DMS53 (cell line): ENCODE results near the gene CHD5.
"Not testable (repeated sequence)": the region's sequence is repeated elsewhere in the genome, so short reads cannot be mapped to it uniquely, and the experiment has no call there.

Source experiments
- DNase-seq: peaks from one replicate; lab custom pipeline; 2025; lab: John Stamatoyannopoulos, UW

CHD5 gene

DNA sequence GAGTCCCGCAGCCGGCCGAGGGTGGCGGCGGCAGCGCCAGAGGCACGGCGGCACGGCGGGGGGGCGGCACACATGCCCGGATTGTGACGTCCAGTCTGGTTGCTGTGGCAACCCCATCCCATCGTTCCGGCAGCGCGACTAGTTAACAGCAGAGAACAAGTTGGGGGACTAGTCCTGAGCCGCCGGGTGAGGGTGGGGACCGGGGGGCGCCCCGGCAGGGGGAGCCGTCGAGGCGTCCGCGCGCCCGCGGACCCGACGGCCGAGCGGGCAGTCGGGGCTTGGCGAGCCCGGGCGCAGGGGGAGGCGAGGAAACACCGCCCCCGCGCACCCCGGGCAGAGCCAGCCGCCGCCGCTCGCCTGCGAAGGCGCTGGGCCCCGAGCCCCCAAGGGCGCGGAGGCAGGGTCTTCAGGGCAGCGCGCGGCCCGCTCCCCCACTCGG is at the start of gene CHD5:
TSS of gene CHD5 (minus strand) at position 54 of the 439 bp plus-strand sequence. CDS start 298 bp downstream, outside the sequence.
- peak; percentile 46 for DNase-seq

DNA sequence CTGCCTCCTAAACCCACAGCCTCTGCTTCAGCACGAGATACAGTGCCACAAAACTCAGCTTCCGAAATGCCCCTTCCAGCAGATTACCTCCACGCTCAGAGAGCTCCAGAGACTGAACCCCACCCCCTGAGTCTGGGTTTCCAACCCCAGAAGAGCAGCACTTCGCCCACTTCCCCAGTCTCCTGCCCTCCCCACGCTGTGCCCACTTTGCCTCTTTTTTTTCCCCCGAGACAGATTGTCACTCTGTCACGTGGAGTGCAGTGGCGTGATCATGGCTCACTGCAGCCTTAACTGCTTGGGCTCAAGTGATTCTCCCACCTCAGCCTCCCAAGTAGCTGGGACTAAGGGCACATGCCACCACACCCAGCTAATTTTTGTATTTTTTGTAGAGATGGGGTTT is 45.5 kb upstream of the CHD5 start:
- no peak for DNase-seq

DNA sequence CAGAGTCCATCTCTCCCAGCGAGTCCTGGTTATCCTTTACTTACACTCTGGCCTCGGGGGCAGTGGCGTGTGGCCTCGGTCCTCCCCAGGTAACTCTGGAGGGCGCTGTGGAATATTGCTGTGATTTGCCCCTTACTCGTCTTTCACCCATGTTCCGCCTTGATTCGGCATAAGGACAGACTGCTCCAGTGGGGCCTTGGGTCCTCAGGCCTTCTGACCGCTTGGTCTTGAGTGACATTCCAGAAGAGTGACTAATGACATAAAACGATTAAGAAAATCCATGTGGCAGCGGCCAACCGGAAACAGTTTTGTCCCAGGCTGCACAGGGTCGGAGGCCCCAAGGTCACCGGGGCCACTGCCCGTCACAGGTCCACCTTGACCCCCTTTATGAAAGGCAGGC is 44.6 kb upstream of the CHD5 start:
- DNase-seq: no peak

DNA sequence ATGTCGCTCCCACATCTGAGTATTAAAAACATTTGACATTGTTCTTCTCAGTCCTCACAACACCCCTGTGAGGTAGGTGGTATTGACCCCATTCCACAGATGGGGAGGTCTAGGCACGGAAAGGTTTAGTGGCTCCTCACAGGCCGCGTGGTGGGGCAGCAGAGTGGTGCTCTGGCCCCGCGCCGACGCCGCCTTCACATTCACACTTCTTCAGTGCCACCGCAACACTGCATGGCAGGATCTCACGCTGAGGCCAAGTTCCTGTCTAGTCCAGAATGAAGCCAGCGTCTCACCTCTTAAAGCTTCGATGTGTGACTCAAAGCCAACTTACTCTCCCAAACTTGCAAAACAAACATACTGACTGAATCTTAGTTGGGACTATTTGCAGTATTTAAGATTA is 43.5 kb upstream of the CHD5 start:
- DNase-seq: no peak

DNA sequence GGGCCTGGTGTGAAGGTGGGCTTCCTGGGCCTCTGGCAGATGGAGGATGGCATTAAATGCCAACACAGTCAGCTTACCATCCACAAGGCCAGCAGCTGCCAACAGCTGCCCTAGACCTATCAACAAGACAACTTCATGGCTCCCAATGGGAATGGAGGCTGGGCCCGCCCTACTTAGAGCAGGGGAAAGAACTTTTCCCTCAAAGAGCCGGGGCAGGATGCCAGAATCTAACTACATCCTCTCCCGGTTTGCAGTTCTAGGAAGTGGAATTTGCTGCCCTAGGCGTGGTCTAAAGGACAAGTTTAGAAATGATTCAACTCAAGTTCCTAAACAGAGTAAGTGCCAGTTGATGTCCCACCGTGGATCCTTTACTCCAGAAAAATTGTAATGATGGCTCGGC is 42.5 kb upstream of the CHD5 start:
- no peak for DNase-seq

DNA sequence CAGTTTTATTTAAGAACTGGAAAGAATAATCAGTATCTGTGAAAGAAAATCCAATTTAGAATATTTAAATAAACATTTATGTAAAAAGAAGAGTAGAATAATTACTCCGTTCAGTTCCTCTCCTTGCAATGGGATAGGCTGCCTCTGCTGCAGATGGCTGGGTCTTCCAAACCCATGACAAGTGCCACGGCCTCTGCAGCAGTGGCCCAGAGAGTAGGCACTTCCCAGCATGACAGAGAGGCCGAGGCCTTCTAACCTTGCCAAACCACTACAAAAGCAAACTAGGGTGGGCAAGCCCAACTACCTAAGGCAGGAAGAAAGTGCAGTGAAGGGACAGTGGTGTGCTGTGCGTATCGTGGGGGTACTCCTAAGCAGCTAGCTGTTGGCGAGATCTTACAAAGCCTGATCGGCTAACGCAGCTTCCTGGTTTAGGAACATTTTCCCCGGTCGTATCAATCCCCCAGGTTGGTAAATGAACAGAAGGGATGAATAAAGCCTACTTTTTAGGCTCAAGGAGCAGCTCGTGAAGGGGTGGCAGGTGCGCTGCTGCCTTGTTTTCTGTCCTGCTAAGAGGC is 41.2 kb upstream of the CHD5 start:
- peak; percentile 35 for DNase-seq

DNA sequence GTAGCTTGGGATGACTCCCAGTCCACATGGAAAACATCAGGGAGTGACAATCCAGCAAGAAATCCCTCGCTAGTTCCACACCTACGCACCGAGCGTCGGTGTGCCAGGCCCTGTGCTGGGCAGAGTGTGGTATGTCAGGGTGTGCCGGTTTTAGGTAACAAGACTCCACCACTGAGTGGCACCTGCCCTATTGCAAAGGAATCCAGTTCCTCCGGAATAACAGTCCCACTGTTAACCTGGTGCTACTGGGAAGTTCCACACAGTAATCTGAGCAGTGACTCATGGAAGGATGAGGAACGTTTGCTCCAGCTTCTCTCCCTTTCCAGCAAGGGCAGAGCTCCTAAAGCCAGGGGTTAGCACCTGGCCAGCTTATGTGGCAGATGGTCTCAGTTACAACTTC is 40.1 kb upstream of the CHD5 start:
- peak; percentile 52 for DNase-seq

DNA sequence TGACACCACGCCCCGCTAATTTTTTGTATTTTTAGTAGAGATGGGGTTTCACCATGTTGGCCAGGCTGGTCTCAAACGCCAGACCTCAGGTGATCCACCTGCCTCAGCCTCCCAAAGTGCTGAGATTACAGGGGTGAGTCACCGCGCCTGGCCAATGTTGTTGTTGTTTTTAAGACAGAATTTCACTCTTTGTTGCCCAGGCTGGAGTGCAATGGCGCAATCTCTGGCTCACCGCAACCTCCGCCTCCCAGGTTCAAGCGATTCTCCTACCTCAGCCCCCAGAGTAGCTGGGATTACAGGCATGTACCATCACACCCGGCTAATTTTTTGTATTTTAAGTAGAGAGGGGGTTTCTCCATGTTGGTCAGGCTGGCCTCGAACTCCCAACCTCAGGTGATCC is 39.5 kb upstream of the CHD5 start:
- DNase-seq: not testable (repeated sequence)

DNA sequence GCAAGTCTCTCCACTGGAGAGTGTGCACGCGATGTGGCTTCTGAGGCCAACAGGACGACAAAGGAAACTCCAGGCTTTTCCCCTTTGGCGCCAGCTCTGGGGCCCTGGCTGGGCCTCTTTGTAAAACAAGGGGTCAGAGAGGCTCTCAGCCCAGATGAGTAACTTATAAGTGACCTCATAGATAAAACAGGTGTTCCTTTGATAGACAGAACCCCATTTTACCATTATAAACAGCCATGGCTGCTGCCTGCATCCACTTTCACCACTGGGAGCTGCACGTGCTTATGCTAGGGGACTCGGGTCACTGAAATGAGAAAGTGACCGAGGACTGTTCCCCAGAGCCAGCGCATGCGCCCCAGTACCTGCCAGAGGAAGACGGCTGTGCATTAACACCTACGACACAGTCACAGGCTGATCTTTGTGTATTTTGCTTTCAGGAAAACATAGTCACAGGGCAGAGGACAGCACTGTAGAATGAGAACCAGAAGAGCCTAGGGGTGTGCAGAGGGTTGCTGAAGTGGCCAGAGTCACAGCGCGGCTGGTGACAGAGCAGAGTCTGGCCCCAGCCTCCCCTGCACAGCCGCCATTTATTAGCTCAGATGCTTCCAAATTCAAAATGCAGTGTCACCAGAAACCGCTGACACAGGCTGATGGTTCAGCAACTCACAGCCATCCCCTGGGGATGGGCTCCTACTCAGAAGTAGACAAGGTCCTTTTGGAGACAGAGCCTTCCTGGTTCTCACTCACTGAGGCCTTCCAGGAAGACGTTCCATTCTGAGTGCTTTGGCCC is 38.4 kb upstream of the CHD5 start:
- peak; percentile 85 for DNase-seq

DNA sequence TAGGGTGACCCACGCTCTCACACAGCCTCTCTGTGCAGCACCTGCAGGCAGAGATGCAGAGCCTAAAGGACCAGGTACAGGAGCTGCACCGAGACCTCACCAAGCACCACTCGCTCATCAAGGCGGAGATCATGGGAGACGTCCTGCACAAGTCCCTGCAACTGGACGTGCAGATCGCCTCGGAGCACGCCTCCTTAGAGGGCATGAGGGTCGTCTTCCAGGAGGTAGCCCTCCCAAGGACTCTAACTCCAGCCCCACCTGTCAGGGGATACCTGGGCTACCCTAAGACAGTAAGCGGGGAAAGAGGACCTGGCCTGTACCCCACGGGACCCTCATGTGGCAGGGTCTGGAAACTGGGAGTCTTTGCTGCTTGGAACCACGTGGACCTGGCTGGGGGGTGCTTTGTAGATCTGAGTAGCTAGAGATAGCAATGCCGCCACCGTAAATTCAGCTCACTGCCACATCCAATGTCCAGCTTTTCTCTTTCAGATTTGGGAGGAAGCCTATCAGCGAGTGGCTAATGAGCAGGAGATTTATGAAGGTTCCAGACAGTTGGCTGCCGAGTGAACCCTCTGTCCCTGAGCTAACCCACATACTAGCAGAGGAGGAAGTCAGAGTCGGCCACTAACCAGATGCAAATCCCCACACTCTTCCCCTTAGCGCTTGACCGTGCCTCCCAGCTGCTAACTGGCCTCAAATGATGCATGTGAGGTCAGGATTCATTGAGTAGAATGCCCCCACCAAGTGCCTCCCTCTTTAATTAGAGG is 32.3 kb upstream of the CHD5 start:
- DNase-seq: no peak

DNA sequence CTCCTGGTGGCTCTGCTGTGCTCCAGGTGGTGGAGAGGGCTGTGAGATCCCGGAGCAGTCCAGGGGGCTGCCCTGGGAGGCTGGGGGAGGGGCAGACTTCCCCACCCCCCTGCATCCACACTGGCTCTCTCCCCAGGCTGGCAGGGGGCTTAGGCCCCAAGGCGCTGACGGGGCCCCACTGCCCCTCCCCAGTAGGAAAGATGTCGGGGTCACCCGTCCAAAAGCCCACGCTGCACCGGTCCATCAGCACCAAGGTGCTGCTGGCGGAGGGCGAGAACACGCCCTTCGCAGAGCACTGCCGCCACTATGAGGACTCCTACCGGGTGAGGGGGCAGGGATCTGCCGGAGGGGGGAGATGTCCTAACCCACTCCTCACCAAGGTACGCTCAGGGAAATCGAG is 31.6 kb upstream of the CHD5 start:
- DNase-seq: no peak

DNA sequence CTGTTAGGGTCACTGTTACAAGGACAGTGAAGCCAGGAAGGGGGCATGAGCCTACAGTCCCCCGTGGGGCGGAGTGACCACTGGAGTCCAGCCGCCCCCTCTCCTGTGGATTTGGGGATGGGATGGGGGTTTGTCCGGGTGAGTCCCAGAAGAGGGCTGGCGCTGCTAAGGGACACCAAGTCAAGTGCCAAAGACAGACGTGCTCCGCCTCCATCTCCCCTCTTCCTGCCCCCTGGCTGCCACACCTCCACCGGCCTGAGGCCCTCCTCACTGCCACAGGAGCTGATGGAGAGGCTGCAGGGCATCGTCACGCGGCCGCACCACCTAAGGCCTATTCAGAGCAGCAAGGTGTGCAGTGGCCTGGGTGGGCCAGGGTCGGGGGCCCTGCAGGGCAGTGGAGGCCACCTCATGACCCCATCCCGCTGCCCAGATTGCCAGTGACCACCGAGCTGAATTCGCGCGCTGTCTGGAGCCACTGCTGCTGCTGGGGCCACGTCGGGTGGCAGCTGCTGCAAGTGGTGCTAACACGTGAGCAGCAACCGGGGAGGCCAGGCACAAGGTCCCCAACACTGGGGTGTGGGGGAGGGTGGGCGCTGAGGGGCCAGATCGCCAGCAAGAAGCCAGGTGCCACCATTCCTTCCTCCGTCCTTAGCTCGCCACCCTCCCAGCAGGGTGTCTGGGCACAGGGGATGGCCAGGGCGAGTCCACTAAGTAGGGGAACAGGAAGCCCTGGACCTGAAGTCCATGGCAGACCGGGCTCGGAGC is 30.7 kb upstream of the CHD5 start:
- DNase-seq: no peak

DNA sequence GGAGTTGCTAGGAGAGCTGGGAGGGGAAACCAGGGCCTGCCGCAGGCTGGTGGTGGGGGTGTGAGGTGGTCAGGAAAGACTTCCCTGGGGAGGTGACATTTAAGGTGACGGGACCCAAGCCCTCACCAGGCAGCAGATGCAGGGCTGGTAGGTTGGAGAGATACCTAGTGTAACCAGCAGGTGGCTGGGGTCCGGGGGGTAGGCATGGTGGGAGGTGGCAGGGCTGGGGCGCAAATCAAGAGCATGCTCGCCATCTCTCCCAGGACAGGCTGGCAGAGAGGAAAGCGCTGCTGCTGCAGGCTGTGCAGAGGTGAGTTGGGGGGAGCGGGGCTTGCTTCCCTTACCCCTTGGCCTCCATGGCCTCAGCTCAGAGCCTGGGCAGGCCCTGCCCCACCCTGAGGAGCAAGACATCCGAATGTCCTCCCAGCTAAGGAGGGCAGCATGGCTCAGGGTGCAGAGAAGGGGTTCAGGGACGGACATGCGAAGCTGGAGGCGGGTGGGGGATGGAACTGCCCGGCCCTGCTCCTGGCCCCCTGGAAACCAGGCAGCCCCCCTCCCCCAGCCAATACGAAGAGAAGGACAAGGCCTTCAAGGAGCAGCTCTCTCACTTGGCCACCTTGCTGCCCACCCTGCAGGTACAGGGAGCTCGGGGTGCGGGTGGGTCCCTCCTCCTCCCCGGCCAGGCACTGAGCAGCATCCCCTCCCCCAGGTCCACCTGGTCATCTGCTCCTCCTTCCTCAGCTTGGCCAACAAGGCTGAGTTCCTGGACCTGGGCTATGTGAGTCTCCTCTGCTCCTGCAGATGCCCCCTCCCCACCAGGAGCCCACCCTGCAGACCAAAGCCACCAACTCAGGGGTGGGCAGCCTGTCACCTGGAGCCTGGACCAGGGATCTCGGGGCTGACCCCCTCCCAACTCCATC is 29.8 kb upstream of the CHD5 start:
- DNase-seq: peak; percentile 21

DNA sequence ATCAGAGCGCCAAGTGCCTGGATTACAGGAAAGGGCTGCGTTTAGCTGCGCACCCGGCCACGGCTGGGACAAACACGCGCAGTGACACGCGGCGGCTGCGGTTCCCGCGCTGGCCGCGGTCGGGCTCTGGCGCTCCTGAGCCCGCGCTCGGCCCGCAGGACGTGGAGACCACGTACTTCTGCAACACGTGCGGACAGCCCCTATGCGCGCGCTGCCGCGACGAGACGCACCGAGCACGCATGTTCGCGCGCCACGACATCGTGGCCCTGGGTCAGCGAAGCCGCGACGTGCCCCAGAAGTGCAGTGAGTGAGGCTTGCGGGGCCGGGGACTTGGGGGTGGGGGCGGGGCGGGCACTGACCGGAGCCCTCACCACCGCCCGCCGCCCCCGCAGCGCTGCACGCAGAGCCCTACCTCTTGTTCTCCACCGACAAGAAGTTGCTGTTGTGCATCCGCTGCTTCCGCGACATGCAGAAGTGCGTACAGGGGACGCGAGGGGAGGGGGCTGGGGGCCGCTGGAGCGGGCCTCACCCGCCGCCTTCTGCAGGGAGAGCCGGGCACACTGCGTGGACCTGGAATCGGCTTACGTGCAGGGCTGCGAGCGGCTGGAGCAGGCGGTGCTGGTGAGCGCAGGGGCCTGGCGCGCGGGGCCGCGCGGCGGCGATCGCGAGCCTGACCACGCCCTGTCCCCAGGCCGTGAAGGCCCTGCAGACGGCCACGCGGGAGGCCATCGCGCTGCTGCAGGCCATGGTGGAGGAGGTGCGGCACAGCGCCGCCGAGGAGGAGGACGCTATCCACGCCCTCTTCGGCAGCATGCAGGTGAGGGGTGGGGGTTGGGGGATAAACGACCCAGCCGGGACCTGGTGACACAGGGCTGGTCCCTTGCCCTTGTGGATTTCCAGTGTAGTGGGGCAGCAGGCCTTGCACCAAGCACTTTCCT is 28.9 kb upstream of the CHD5 start:
- DNase-seq: no peak

DNA sequence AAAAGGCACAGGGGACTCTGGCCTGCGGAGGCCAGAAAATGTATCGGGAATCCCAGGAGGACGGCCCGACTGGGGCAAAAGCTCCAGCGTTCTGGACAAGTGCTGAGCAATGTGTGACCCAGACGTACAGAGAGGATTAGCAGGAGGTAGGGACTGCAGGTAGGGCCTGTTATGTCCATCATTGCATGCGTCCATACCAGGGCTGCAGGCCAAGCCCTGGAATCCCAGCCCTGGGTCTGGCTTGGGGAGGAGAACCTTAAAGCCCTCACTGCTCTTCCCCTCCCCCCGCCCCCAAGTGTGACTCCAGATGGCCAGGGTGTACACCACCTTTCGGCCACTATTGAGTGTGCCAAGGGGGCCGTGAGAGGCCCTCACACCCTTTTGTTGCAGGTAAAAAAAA is 27.8 kb upstream of the CHD5 start:
- DNase-seq: peak; percentile 33

DNA sequence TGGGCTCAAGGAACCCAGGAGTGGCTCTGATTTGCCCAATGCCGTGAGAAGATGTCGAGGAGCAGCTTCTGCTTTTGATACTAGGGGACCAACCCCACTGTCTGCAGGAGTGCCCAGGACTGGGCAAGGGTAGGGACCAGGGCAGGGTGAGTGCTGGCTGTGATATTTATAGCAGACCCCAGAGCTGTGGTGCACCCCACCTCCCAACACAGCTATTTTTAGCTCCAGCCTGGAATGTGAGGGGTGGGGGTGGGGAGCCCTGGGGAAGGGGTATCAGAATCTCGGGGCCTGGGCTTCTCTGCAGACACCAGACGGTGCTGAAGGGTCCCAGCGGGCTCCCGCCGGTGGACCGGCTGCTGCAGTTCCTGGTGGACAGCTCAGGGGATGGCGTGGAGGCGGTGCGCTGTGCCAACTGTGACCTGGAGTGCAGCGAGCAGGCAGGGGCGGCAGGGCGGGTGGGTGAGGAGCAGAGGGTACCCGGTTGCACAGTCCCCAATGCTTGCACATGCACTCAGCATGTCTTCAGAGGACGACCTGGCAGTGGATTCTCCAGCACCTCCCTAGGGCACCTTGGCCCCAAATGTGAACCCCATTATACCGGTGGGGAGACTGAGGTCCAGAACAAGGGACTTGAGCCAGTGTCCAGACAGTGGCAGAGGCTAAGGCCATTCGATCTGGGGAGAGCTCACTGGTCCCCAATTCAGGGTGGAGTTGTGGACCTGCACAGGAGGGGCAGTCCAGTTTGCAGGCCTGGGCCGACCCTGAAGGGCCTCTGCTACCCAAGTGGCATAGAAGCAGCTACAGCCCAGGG is 27.2 kb upstream of the CHD5 start:
- no peak for DNase-seq

DNA sequence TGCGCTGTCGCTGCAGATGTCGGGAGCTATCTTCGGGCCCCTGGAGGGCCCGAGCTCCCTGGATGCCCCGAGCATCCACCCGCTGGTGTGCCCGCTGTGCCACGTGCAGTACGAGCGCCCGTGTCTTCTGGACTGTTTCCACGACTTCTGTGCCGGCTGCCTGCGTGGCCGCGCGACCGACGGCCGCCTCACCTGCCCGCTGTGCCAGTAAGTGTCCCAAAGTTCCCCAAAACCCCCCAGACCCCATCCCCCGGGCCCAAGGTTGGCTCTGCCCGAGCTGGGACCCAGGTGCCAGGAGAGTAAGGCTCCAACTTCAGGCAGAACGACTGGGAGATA is 26.4 kb upstream of the CHD5 start:
- no peak for DNase-seq

DNA sequence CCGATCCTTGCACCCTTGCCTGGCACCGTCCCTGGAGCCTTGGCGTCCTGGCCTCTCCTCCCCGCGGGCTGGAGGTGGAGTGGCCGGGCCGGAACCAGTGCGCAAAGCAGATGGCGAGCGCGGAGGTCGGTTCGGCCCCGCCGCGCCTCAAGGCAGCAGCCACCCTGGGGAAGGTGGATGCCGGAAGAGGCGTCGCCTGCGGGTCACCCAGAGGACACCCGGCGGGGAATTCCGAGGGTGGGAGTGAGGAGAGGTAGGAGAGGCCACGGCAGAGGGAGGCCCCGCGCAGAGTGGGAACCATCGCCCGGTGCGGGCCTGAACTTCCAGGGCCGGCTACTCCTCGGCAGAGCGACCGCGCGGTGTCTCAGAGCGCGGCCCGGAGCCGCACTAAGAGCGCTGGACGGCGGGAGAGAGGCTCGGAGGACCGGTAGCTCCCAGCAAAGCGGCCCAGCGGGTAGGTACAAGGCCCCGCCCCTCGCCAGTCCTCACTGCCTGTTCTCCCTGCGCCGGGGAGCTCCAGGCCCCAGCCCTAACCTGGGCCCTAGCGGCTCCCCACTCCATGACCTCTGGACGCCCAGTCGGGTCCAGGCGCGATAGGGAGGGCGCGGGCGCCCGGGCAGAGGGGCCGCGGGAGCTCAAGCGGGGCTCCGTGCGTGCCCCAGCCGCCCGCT is 25.9 kb upstream of the CHD5 start, which contains the start of gene RNF207:
TSS of gene RNF207 (plus strand) at position 271 of the 671 bp plus-strand sequence. CDS start 417 bp downstream, outside the sequence.
- peak; percentile 96 for DNase-seq

DNA sequence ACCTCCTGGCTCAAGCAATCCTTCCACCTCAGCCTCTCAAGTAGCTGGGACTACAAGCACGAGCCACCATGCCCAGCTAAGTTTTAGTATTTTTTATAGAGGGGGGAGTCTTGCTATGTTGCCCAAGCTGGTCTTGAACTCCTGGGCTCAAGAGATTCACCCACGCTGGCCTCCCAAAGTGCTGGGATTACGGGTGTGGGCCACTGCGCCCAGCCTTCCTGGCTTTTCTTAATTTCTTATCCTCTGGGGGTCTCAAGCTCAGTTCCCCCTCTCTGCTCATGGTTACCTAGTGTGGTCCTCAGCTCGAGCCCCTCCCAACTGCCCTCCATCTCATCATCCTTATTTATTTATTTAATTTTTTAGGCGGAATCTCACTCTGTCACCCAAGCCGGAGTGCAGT is 22.1 kb upstream of the CHD5 start:
- no peak for DNase-seq
